PFSK-1 (cell line): Measurements from ENCODE around the gene PTPRN2.

Experiments used
- FOXP2 ChIP-seq: optimal IDR thresholded peaks from 2 replicates; pipeline ENCODE3; 2011; ENCODE audit warnings: borderline replicate concordance, control low read depth, inconsistent platforms; ENCODE audit not compliant: insufficient read depth; ENCODE audit errors: extremely low read length, extremely low read depth
- POLR2AphosphoS5 ChIP-seq: IDR thresholded peaks from 2 replicates; pipeline ENCODE4 v1.6.1; 2012; ENCODE audit warnings: low read depth, mild to moderate bottlenecking, control low read depth, low read length, moderate library complexity
- SIN3A ChIP-seq: IDR thresholded peaks from 2 replicates; pipeline ENCODE4 v1.6.1; 2012; ENCODE audit warnings: mild to moderate bottlenecking, low read length, moderate library complexity, borderline replicate concordance; ENCODE audit not compliant: insufficient read depth

GRCh38 chr7:158362912-158363905 is 224.4 kb downstream of the PTPRN2 start:
- TF ChIP-seq SIN3A (no peak), FOXP2 (no peak), POLR2AphosphoS5 (no peak)
